ENCODE data around the gene HMGB1. TPM values are rescaled to one million over a fixed set of nuclear protein-coding genes. Genes with fewer than 3 reads are reported as not detected.

The HMGB1 gene
- total RNA-seq, 4 donors from 2014 or later = 169 to 229 (median 218) TPM

DNA sequence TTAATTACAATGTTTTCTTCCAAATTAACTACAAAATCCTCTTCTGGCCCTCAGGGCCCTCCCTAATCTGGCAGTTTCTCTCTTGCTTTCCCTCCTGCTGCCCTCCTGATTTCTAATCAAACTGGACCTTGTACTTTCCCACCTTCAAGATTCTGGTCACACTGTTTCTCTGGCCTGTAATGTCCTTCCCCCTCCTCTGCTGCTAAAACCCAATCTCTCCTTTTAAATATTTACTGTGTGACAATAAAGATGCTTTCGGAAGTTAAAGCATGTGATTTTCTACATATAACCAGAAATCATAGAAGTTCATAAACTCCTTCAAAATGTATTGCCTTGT lies 14.1 kb upstream of the HMGB1 start:
- intact Hi-C loops (cut with DNase I) = loop anchor here (10.0 kb wide), 1 partner anchor 65 kb away; no protein-coding TSS in a partner anchor

DNA sequence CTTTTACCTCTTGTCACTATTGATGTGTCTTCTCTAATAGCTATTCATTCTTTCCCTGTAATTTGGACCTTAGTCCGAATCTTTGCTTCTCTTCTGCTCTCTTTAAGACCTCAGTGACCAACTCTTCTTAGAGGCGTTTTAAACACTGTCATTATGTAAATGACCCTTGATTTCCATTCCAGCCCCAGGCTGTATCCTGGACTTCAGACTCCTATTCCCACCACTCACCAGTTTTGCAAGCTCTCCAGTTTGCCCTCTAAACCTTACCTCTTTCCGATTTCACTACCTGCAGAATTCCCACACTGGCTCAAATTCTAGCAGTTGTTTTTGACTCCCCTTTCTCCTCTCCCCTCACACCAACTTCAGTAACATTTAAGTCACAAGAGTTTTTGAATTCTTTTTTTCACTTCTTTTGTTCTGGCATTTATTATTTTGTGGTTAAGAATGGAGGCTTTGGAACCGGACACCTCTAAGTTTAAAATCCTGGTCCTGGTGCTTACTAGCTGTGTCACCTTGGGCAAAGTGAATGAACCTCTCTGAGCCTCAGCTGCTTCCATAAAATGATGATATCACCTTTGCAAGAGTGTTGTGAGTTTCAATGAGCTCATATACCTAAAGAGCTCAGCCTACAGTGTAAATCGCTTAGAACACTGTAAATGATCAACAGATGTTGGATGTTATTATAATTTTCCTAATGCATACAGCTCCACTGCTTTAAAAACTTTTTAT lies 13.6 kb upstream of the HMGB1 start:
- H3K4me1 ChIP-seq = no peaks in the 10 kb centered on the region
- DNase-seq (ENCODE audit: extremely low spot score) = no peak
- TF ChIP-seq POLR2A (IDR thresholded peaks at IDR 0.05; ENCODE audit: low read depth) (no peak), EP300 (IDR thresholded peaks at IDR 0.05) (no peak), POLR2AphosphoS5 (IDR thresholded peaks at IDR 0.05) (no peak)
- TF ChIP-seq, protein P1, sequence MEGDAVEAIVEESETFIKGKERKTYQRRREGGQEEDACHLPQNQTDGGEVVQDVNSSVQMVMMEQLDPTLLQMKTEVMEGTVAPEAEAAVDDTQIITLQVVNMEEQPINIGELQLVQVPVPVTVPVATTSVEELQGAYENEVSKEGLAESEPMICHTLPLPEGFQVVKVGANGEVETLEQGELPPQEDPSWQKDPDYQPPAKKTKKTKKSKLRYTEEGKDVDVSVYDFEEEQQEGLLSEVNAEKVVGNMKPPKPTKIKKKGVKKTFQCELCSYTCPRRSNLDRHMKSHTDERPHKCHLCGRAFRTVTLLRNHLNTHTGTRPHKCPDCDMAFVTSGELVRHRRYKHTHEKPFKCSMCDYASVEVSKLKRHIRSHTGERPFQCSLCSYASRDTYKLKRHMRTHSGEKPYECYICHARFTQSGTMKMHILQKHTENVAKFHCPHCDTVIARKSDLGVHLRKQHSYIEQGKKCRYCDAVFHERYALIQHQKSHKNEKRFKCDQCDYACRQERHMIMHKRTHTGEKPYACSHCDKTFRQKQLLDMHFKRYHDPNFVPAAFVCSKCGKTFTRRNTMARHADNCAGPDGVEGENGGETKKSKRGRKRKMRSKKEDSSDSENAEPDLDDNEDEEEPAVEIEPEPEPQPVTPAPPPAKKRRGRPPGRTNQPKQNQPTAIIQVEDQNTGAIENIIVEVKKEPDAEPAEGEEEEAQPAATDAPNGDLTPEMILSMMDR (IDR thresholded peaks at IDR 0.05) = no peak
- H3K9me3 ChIP-seq = no peaks in the 10 kb centered on the region
- no peaks in the 10 kb centered on the region for H3K36me3 ChIP-seq
- no peaks in the 10 kb centered on the region for H3K27me3 ChIP-seq
- H3K4me3 ChIP-seq = no peak overlapping the region
- 82% methylated on average over 5 of the region's 5 CpGs for WGBS
- intact Hi-C loops (cut with DNase I) = no loop called here
- no peak overlapping the region for H3K27ac ChIP-seq (replicated peaks in 1 of 4)

More for the DNA sequence above, 14.1 kb upstream of the HMGB1 start:
- Histone ChIP-seq H3K4me3 (no peak overlapping the region), H3K4me1 (no peaks in the 10 kb centered on the region), H3K27me3 (no peaks in the 10 kb centered on the region), H3K27ac (replicated peaks in 1 of 4) (no peak overlapping the region), H3K36me3 (no peaks in the 10 kb centered on the region), H3K9me3 (no peaks in the 10 kb centered on the region)
- TF ChIP-seq POLR2AphosphoS5 (IDR thresholded peaks at IDR 0.05) (no peak), POLR2A (IDR thresholded peaks at IDR 0.05; ENCODE audit: low read depth) (no peak), EP300 (IDR thresholded peaks at IDR 0.05) (no peak)
- TF ChIP-seq, protein P1 (IDR thresholded peaks at IDR 0.05) = no peak
- 100% methylated on average over 1 of the region's 1 CpG for whole genome bisulfite sequencing
- DNase-seq (ENCODE audit: extremely low spot score) = no peak

DNA sequence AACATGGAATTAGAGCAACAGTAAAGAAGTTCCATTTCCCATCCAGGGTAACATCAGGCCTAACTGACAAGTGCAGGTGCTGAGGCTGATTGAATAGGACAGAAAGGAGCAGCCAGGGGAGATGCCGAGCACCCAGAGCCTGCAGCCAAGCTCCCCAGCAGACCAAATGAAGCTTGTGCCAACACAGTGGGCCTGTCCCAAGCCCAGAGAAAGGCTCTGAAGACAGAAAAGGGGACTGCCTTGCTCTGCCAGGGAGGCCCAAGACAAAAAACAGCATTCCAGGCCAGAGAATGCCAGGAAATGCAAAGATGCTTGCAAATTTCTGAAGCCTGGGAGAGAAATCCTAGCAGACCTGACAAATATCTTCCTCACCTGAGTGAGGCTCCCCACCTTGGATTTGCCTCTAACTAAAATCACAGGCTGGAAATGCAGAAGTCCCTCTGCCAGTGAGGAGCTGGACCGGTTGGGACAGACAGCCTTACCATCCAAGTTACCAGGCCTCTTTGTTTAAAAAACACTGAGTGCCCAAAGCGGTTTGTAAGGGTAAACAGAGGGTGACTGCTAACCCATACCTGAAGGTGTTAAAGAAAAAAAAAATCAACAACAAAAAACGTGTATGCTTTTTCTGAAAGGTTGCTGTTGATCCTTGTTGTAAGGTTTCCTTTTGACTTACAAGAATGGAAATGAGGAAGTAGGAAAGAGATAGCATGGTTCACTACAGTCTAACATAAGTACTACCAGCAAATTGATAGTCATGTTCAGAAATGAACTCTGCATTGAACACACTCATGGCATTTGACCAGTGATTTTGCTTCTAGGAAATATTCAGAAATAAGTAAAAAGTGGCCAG lies 11.8 kb upstream of the HMGB1 start:
- Histone ChIP-seq H3K4me3 (no peak overlapping the region), H3K27ac (replicated peaks in 1 of 4) (no peak overlapping the region), H3K9me3 (no peaks in the 10 kb centered on the region), H3K27me3 (no peaks in the 10 kb centered on the region), H3K4me1 (no peaks in the 10 kb centered on the region), H3K36me3 (no peaks in the 10 kb centered on the region)
- no peak for DNase-seq (ENCODE audit: extremely low spot score)
- no peak for TF ChIP-seq EP300 (IDR thresholded peaks at IDR 0.05)
- TF ChIP-seq POLR2AphosphoS5 (IDR thresholded peaks at IDR 0.05) = no peak
- 75% methylated on average over 4 of the region's 4 CpGs for WGBS
- intact Hi-C loops (cut with DNase I) = no loop called here

DNA sequence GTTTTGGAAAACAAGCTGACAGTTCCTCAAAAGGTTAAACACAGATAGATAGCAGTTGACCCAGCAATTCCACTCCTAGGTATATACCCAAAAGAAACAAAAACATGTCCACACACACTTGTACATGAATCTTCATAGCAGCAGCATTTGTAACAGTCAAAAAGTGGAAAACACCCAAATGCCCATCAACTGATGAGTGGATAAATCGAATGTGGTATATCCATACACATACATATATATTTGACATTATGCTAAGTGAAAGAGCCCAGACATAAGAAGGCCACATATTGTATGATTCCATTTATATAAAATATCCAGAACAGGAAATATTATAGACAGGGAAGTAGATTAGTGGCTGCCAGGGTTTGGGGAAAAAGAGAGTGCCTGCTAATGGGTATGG lies 7.9 kb upstream of the HMGB1 start:
- H3K4me3 ChIP-seq = no peak overlapping the region
- no peak for DNase-seq (ENCODE audit: extremely low spot score)
- no peaks in the 10 kb centered on the region for H3K4me1 ChIP-seq
- intact Hi-C loops (cut with DNase I) = no loop called here
- no peaks in the 10 kb centered on the region for H3K36me3 ChIP-seq
- no peaks in the 10 kb centered on the region for H3K9me3 ChIP-seq
- 100% methylated on average over 1 of the region's 1 CpG for WGBS
- TF ChIP-seq EP300 (IDR thresholded peaks at IDR 0.05) = no peak
- TF ChIP-seq, protein P1 (IDR thresholded peaks at IDR 0.05) = no peak
- H3K27ac ChIP-seq (replicated peaks in 1 of 4) = no peak overlapping the region
- no peaks in the 10 kb centered on the region for H3K27me3 ChIP-seq

DNA sequence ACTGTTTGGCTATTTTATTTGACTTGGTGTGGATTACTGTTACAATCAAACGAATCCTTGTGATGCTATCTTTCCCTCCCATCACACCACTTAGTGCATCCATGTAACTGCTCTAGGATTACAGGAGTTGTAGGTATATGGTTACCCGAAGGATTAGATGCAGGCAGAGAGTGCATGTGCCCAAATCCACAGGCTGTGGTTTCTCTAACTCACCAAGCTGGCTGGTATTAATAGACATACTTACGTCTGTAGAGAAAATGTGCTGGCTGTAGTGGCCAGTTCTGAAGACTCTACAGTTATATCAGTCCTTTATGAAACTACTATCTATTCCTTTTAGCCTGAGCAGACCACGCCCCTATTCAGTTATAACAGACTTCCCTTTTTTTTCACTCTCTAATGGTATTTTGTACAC lies 1.1 kb upstream of the HMGB1 start:
- 55% methylated on average over 4 of the region's 4 CpGs for WGBS
- Histone ChIP-seq H3K4me1 (peaks cover 24 to 28% (median 26%) of the 10 kb centered on the region in 4 donors), H3K4me3 (no peak overlapping the region), H3K36me3 (peaks cover 0 to 15% (median 10%) of the 10 kb centered on the region in 4 donors), H3K27me3 (no peaks in the 10 kb centered on the region), H3K9me3 (no peaks in the 10 kb centered on the region), H3K27ac (replicated peaks in 1 of 4) (no peak overlapping the region)
- no peak for DNase-seq (ENCODE audit: extremely low spot score)
- TF ChIP-seq POLR2A (IDR thresholded peaks at IDR 0.05; ENCODE audit: low read depth) = no peak
- intact Hi-C loops (cut with DNase I) = loop anchor here (5.0 to 10.0 kb wide), 5 partner anchors 208 to 622 kb away; no protein-coding TSS in a partner anchor
